ENCODE results near the gene ABITRAM.

Gene ABITRAM

GRCh38 chr9:108980893-108981292 lies 46.7 kb downstream of the ABITRAM start:
- TF ChIP-seq, protein P1, sequence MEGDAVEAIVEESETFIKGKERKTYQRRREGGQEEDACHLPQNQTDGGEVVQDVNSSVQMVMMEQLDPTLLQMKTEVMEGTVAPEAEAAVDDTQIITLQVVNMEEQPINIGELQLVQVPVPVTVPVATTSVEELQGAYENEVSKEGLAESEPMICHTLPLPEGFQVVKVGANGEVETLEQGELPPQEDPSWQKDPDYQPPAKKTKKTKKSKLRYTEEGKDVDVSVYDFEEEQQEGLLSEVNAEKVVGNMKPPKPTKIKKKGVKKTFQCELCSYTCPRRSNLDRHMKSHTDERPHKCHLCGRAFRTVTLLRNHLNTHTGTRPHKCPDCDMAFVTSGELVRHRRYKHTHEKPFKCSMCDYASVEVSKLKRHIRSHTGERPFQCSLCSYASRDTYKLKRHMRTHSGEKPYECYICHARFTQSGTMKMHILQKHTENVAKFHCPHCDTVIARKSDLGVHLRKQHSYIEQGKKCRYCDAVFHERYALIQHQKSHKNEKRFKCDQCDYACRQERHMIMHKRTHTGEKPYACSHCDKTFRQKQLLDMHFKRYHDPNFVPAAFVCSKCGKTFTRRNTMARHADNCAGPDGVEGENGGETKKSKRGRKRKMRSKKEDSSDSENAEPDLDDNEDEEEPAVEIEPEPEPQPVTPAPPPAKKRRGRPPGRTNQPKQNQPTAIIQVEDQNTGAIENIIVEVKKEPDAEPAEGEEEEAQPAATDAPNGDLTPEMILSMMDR (IDR thresholded peaks at IDR 0.05; ENCODE audit: control insufficient read depth, insufficient read depth, low read depth, low read length, missing control alignments) = no peak
- no peak for DNase-seq (ENCODE audit: low read depth)
- no peak overlapping the region for H3K4me3 ChIP-seq (ENCODE audit: control insufficient read depth, low read depth, low read length)

DNA sequence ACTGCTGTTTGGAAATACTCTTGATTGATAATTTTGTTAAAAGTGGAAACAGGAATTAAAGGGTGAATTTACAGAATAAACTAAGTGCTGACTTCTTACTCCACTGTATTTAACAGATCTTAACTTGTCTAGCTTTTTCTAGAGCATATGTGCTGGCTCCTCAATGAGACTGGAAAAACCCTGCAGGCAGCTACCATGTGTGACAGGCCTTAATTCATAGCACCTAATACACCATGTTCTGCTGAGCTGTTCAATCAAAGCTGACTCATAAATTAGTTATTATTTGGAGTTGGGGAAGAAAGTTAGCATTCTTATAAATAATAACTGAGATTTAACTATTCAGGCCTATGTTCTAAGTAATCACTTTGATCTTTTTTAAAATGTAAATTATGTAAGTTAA lies 49.7 kb downstream of the ABITRAM start:
- no peak for DNase-seq (ENCODE audit: low read depth)
- H3K4me3 ChIP-seq (ENCODE audit: control insufficient read depth, low read depth, low read length) = no peak overlapping the region
- TF ChIP-seq, protein P1 (IDR thresholded peaks at IDR 0.05; ENCODE audit: control insufficient read depth, insufficient read depth, low read depth, low read length, missing control alignments) = no peak
